K562 (cell line): ENCODE data around the gene MSX1. TPM values are rescaled to one million over a fixed set of nuclear protein-coding genes. Genes with fewer than 3 reads are reported as not detected.

Experiments
- ATAC-seq: fragments of 200-7000 bp; cut with Tn5 transposase; 3 replicates; pipeline ENCODE4 v1.9.1; 2020; ENCODE audit warnings: moderate library complexity
- BruUV-seq: library from RNA; stranded (reverse); fragments of 400-500 nt; replicated peaks from 2 replicates; lab custom pipeline; 2021; lab: Mats Ljungman, UMichigan
- CTCF ChIA-PET: fragments of 300-600 bp; formaldehyde crosslinking; extraction: SDS; loops from one replicate; lab custom pipeline; 2021; ENCODE audit warnings: low intra/inter-chr PET ratio; lab: Yijun Ruan, JAX
- POLR2A ChIA-PET: fragments of 300-600, 350-650 bp; sonication (Branson Sonifier 250); formaldehyde crosslinking; extraction: SDS; loops from one replicate; lab custom pipeline; 2021; ENCODE audit warnings: antibody characterized with exemption, inconsistent platforms; lab: Yijun Ruan, JAX
- DNase-seq, 4 experiments: peaks; one replicate each; pipeline versions ENCODE4 v3.0.0 to v3.0.0-alpha.2; 2011 to 2018; ENCODE audit warnings: low spot score in 3 of 4, mixed read lengths in 3 of 4; ENCODE audit errors: extremely low read depth in 1 of 4
- FAIRE-seq: peaks from 2 replicates; lab custom pipeline; 2011; peaks lifted over from hg19 to GRCh38; lab: Jason Lieb, UNC
- H2AFZ ChIP-seq: 2 replicates; pipeline ENCODE4 v1.6.0; 2011; ENCODE audit warnings: low read depth, low read length, control low read depth, inconsistent platforms
- H3K27ac ChIP-seq: fragments of 200-600 bp; 3 replicates; pipeline ENCODE4 v1.8.0; 2011; ENCODE audit warnings: low read depth, mild to moderate bottlenecking, control low read depth, inconsistent platforms, low read length, moderate library complexity, mixed read lengths; ENCODE audit errors: extremely low read depth
- H3K27me3 ChIP-seq, 2 experiments: fragments of 300-600 bp in 1 of 2; 2 replicates in 1 of 2; 3 replicates in 1 of 2; pipeline versions ENCODE4 v1.6.0 to v1.8.0; 2011; ENCODE audit warnings: inconsistent platforms in 2 of 2, low read length in 2 of 2, mild to moderate bottlenecking in 1 of 2, mixed read lengths in 1 of 2, moderate library complexity in 1 of 2; ENCODE audit not compliant: control insufficient read depth in 2 of 2, insufficient read depth in 2 of 2
- H3K36me3 ChIP-seq: fragments of 300-600 bp; 3 replicates; pipeline ENCODE4 v1.8.0; 2011; ENCODE audit warnings: mild to moderate bottlenecking, low read length, inconsistent platforms; ENCODE audit not compliant: control insufficient read depth, insufficient read depth
- H3K4me1 ChIP-seq, 2 experiments: fragments of 200-600 bp in 1 of 2; replicated peaks in 1 of 2; 2 replicates in 1 of 2; 3 replicates in 1 of 2; pipeline versions ENCODE4 v1.5.1 to v1.8.0; 2011; ENCODE audit warnings: inconsistent platforms in 2 of 2, low read length in 2 of 2, mild to moderate bottlenecking in 1 of 2, mixed read lengths in 1 of 2, moderate library complexity in 1 of 2; ENCODE audit not compliant: control insufficient read depth in 2 of 2, insufficient read depth in 2 of 2
- H3K4me2 ChIP-seq: 2 replicates; pipeline ENCODE4 v1.6.1; 2011; ENCODE audit warnings: low read length, control low read depth, inconsistent platforms, mixed read lengths; ENCODE audit not compliant: insufficient read depth
- H3K4me3 ChIP-seq: fragments of 200-600 bp; sonication (generic), shearing (Covaris generic); 2 replicates; pipeline ENCODE4 v1.5.1; 2016; ENCODE audit warnings: control low read depth, inconsistent platforms
- H3K79me2 ChIP-seq: fragments of 200-600 bp; 3 replicates; pipeline ENCODE4 v1.8.0; 2011; ENCODE audit warnings: low read length, inconsistent platforms; ENCODE audit not compliant: control insufficient read depth, insufficient read depth
- H3K9ac ChIP-seq, 2 experiments: 2 replicates each; pipeline versions ENCODE4 v1.6.0 to v1.6.1; 2011; ENCODE audit warnings: low read depth in 2 of 2, low read length in 2 of 2, control low read depth in 1 of 2, inconsistent platforms in 1 of 2, mild to moderate bottlenecking in 1 of 2, mixed read lengths in 1 of 2; ENCODE audit not compliant: insufficient read depth in 1 of 2
- H3K9me1 ChIP-seq: one replicate; pipeline ENCODE4 v1.6.0; 2011; ENCODE audit warnings: inconsistent platforms, mild to moderate bottlenecking, low read length, moderate library complexity; ENCODE audit not compliant: control insufficient read depth, insufficient read depth
- H3K9me3 ChIP-seq: replicated peaks from 2 replicates; pipeline ENCODE4 v1.5.1; 2011; ENCODE audit warnings: low read depth, low read length, inconsistent platforms; ENCODE audit not compliant: control insufficient read depth, insufficient read depth
- H4K20me1 ChIP-seq: replicated peaks from 2 replicates; pipeline ENCODE4 v1.6.1; 2011; ENCODE audit warnings: low read length, inconsistent platforms, mixed read lengths; ENCODE audit not compliant: control insufficient read depth, insufficient read depth
- CHD7 ChIP-seq: fragments of 200-600 bp; sonication (generic); IDR thresholded peaks from one replicate; pipeline ENCODE4 v1.6.1; 2012; ENCODE audit warnings: mild to moderate bottlenecking, low read depth, low read length, inconsistent platforms
- E2F1 ChIP-seq: sonication (generic); formaldehyde crosslinking; IDR thresholded peaks from 2 replicates; pipeline ENCODE4 v1.8.1; 2023; ENCODE audit warnings: mild to moderate bottlenecking, missing genetic modification reagents, moderate library complexity
- ZNF316 ChIP-seq: fragments of 450-650 bp; IDR thresholded peaks from 2 replicates; pipeline ENCODE4 v1.6.1; 2016
- WGBS: fragments of 100-300 bp; shearing (Covaris generic); methylation state at CpG from one replicate; pipeline ENCODE4 v1.1.6; 2016; ENCODE audit warnings: low coverage, mixed read lengths; ENCODE audit not compliant: insufficient coverage; ENCODE audit errors: missing lambda C conversion rate; 5-methylcytosine and 5-hydroxymethylcytosine counted together
- in situ Hi-C: fragments of 300-500 bp; cut with MboI; formaldehyde crosslinking; loops from 4 replicates; pipeline ENCODE4 v1.15.0; 2018; ENCODE audit warnings: inconsistent platforms, mixed read lengths
- intact Hi-C: fragments of 100-400 bp; cut with micrococcal nuclease; formaldehyde crosslinking; loops from 2 replicates; pipeline ENCODE4 v1.14.2; 2022
- polyA plus RNA-seq, 8 experiments: library from polyadenylated mRNA; depleted of rRNA in 4 of 8; stranded (reverse) in 5 of 8; unstranded in 3 of 8; fragments of >200 nt; fragmentation: Nextera tagmentation in 2 of 8; fragmentation: Illumina TruSeq in 1 of 8; extraction: Ambion mirVana in 2 of 8; extraction: Trizol in 1 of 8; gene quantifications; 2 replicates each; pipeline versions ENCODE4 v1.2.1 to v1.2.3, GENCODE V29; 2011 to 2014; ENCODE audit warnings: inconsistent platforms in 1 of 8, missing spikeins in 1 of 8
- total RNA-seq, 7 experiments: library from RNA; depleted of rRNA in 6 of 7; stranded (reverse); fragments of >200 nt in 6 of 7; fragmentation: Illumina TruSeq in 2 of 7; extraction: Trizol in 2 of 7; gene quantifications; 2 replicates each; pipeline versions ENCODE4 v1.2.1 to v1.2.3, GENCODE V29; 2011 to 2021; ENCODE audit warnings: low replicate concordance in 1 of 7

MSX1 gene
- total and polyA plus RNA-seq, 9 of the 15 experiments (the other 6 are each of a cell fraction or from before 2014, with no cell fraction given): 1.3 to 6.3 (median 2.3) TPM

GRCh38 chr4:4860600-4861389, 1.3 kb downstream of the MSX1 start (continued):
- TF ChIP-seq E2F1: no peak

- ChIA-PET CTCF (no interaction called here), POLR2A (interaction anchor here (0.8 kb wide), 1 partner anchor 354 kb away, joined by 4 read pairs; no protein-coding TSS in a partner anchor)
- Histone ChIP-seq H3K9ac (no peak overlapping the region), H3K9me3 (no peaks in the 10 kb centered on the region), H3K4me1 (peaks cover 3 to 25% of the 10 kb centered on the region in 2 experiments; a peak in 3 of 5 replicates), H3K36me3 (no peaks in the 10 kb centered on the region; the same call in 2 of the 3 replicates), H3K27ac (no peak overlapping the region), H3K79me2 (no peaks in the 10 kb centered on the region), H2AFZ (no peak overlapping the region), H3K4me2 (no peak overlapping the region), H3K4me3 (no peak overlapping the region), H3K9me1 (no peaks in the 10 kb centered on the region), H3K27me3 (peaks cover 10 to 35% of the 10 kb centered on the region in 2 experiments; a peak in 3 of 5 replicates), H4K20me1 (no peaks in the 10 kb centered on the region)
- ATAC-seq: no peak
- in situ Hi-C loops (no loop called here), intact Hi-C loops (no loop called here)
- TSS peak; percentile 60 for BruUV-seq
- FAIRE-seq: no peak
- peak; percentile 23; the same call in 1 of the 2 replicates for TF ChIP-seq ZNF316
- no peak for TF ChIP-seq CHD7
- 73% methylated on average over 16 of the region's 21 CpGs for WGBS
- no peak for DNase-seq
Observed at GRCh38 chr4:4861390-4862018, 2.0 kb downstream of the MSX1 start.
